Heart right ventricle (tissue), 16 donors: Measurements from ENCODE around the gene CSAD. TPM values are rescaled to one million over a fixed set of nuclear protein-coding genes. Genes with fewer than 3 reads are reported as not detected.

ENCODE experiments used
- ATAC-seq, 8 donors: fragments of 200-7000 bp; cut with Tn5 transposase; one replicate each; pipeline ENCODE4 v1.9.1; 2020; ENCODE audit warnings: mild to moderate bottlenecking in 8 of 8, moderate library complexity in 8 of 8, moderate number of reproducible peaks in 1 of 8
- DNase-seq, 2 donors: peaks; one replicate each; pipeline ENCODE4 v3.0.0-alpha.2; 2020
- H3K27ac ChIP-seq, 10 donors: fragments of 200-600 bp; sonication (generic) in 2 of 10; one replicate each; pipeline versions ENCODE4 v1.5.0 to v1.8.0; 2020 to 2022; ENCODE audit warnings: mild to moderate bottlenecking in 3 of 10
- H3K27me3 ChIP-seq, 7 donors: fragments of 200-600 bp; one replicate each; pipeline ENCODE4 v1.8.0; 2021 to 2022; ENCODE audit warnings: mild to moderate bottlenecking in 2 of 7
- H3K36me3 ChIP-seq, 9 donors: fragments of 200-600 bp; sonication (generic) in 1 of 9; one replicate each; pipeline versions ENCODE4 v1.5.0 to v1.8.0; 2020 to 2022; ENCODE audit warnings: mild to moderate bottlenecking in 2 of 9
- H3K4me1 ChIP-seq, 9 donors: fragments of 200-600 bp; sonication (generic) in 1 of 9; one replicate each; pipeline versions ENCODE4 v1.5.0 to v1.8.0; 2020 to 2022; ENCODE audit warnings: mild to moderate bottlenecking in 4 of 9
- H3K4me3 ChIP-seq, 10 donors: fragments of 200-600 bp; sonication (generic) in 2 of 10; one replicate each; pipeline versions ENCODE4 v1.5.0 to v1.8.0; 2020 to 2022; ENCODE audit warnings: mild to moderate bottlenecking in 7 of 10, moderate library complexity in 2 of 10
- H3K9me3 ChIP-seq, 11 donors: fragments of 200-600 bp in 10 of 11; sonication (generic) in 2 of 11; one replicate each; pipeline versions ENCODE4 v1.5.0 to v1.8.0; 2013 to 2022; ENCODE audit warnings: mild to moderate bottlenecking in 2 of 11, control low read depth in 1 of 11, moderate library complexity in 1 of 11
- WGBS, 2 donors: extraction: QIAGEN DNeasy Blood & Tissue Kit; methylation state at CpG; one replicate each; pipeline ENCODE4 v1.1.7; 2013; ENCODE audit warnings: inconsistent platforms in 1 of 2; 5-methylcytosine and 5-hydroxymethylcytosine counted together
- intact Hi-C, 10 donors: fragments of 100-400 bp; cut with DNase I; formaldehyde crosslinking; loops; one replicate each; pipeline versions ENCODE4 v1.11.1 to v1.14.2; 2022
- polyA plus RNA-seq, 2 donors: library from polyadenylated mRNA; stranded (reverse); fragments of 200-250 nt; gene quantifications; one replicate each; pipeline ENCODE4 v1.2.3, GENCODE V29; 2013
- total RNA-seq, 10 donors: library from RNA; stranded (reverse); fragmentation: NEBNext Ultra II Directional in 3 of 10; extraction: Animal tissue kit (Norgen Biotek cat#: 25700) in 3 of 10; gene quantifications; one replicate each; pipeline versions ENCODE4 v1.2.1 to v1.2.4, GENCODE V29; 2021 to 2023
- TF ChIP-seq, protein P1 (sequence below), 9 donors: fragments of 200-600 bp; sonication (generic) in 2 of 9; IDR thresholded peaks; one replicate each; pipeline versions ENCODE4 v1.5.0 to v1.8.0; 2021 to 2022; ENCODE audit warnings: antibody characterized with exemption in 9 of 9, mild to moderate bottlenecking in 5 of 9, moderate library complexity in 1 of 9
- donor health status: Arrhythmogenic right ventricular cardiomyopathy.
- donor health status: ischemic (EF 13 %, LVEDD 7.1; RV severe dilation, severe dysfunction).
- donor health status: healthy with polysubstance abuse.
- donor health status: DM: no; HTN: yes; CAD: no.
- donor health status: DM: no; HTN: no; CAD: no.
- donor health status: ischemic (EF 25% LVEDD 6.9; RV normal size, moderate dysfunction).
- donor health status: ischemic (EF 25% LVEDD 5.7; RV mildly dilated, moderate dysfunction).
- donor health status: healthy.
- donor health status: DM: yes; HTN: yes; CAD: no.
- donor health status: Ischemic cardiomyopathy.
- donor health status: ischemic (EF 35%, LVEDD 5.7; RV mildly dilated, moderate dysfunction).
- donor health status: nonischemic (EF 11% LVEDD 7.7; RV severe dilation, severe dysfunction).
- donor health status: DM: yes; HTN: yes; CAD: no.
- donor health status: PGD.
- donor health status: ischemic (EF 29% LVEDD 5.4; RV normal size, mild dysfunction).
- donor health status: nonischemic (EF 23%, LVEDD 6.1; RV moderate dilation, normal function).

CSAD gene
- total and polyA plus RNA-seq, 12 donors = 8.0 to 76.4 (median 9.5) TPM

- Histone ChIP-seq H3K9me3 (no peaks in the 10 kb centered on the region), H3K27ac (peak overlapping the region in 9 of 10 donors; percentile 96 to 100 (median 99)), H3K4me1 (peaks cover 13 to 88% (median 70%) of the 10 kb centered on the region in 9 donors), H3K36me3 (peaks cover 0 to 29% (median 17%) of the 10 kb centered on the region in 9 donors), H3K4me3 (peak overlapping the region in 5 of 10 donors; percentile 72 to 96 (median 80)), H3K27me3 (no peaks in the 10 kb centered on the region)
- intact Hi-C loops = no loop called here
- TF ChIP-seq, protein P1, sequence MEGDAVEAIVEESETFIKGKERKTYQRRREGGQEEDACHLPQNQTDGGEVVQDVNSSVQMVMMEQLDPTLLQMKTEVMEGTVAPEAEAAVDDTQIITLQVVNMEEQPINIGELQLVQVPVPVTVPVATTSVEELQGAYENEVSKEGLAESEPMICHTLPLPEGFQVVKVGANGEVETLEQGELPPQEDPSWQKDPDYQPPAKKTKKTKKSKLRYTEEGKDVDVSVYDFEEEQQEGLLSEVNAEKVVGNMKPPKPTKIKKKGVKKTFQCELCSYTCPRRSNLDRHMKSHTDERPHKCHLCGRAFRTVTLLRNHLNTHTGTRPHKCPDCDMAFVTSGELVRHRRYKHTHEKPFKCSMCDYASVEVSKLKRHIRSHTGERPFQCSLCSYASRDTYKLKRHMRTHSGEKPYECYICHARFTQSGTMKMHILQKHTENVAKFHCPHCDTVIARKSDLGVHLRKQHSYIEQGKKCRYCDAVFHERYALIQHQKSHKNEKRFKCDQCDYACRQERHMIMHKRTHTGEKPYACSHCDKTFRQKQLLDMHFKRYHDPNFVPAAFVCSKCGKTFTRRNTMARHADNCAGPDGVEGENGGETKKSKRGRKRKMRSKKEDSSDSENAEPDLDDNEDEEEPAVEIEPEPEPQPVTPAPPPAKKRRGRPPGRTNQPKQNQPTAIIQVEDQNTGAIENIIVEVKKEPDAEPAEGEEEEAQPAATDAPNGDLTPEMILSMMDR (IDR thresholded peaks at IDR 0.05) = no peak
- ATAC-seq (no peak), DNase-seq (peak in 1 of 2 donors; percentile 57)
- 57 to 67% methylated on average over 19 of the region's 19 CpGs for WGBS, 2 donors
Measured at GRCh38 chr12:53217051-53217930, 36.6 kb upstream of the CSAD start.

DNA sequence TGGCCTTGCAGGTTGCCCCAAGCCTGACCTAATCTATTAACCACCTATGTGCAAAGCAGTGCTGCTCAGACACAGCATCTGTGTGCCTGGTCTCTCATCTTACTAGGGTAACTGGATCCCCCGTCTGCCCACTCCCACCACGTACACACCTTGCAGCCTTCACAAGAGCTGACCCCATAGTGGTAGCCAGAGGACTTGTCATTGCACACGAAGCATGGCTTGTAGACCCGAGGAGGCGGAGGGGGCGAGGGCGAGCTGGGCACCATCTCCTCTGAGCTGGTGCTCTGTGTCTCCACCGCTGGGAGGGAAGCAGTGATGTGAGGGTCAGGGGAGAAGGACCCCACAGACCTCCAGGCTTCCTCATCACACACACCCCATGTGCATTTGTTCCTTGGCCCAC lies 34.8 kb upstream of the CSAD start:
- intact Hi-C loops = loop anchor here in 2 of 10 donors (1.0 to 2.0 kb wide), 2 partner anchors 36 to 71 kb away; no protein-coding TSS in a partner anchor
- TF ChIP-seq, protein P1 (IDR thresholded peaks at IDR 0.05) = no peak
- WGBS, 2 donors = 86 to 87% methylated on average over 8 of the region's 8 CpGs
- Histone ChIP-seq H3K4me3 (no peak overlapping the region), H3K9me3 (no peaks in the 10 kb centered on the region), H3K27me3 (no peaks in the 10 kb centered on the region), H3K36me3 (peaks cover 0 to 47% (median 35%) of the 10 kb centered on the region in 9 donors), H3K4me1 (peaks cover 13 to 77% (median 65%) of the 10 kb centered on the region in 9 donors), H3K27ac (peak overlapping the region; percentile 13 to 100 (median 94))
- DNase-seq = no peak
- no peak for ATAC-seq

DNA sequence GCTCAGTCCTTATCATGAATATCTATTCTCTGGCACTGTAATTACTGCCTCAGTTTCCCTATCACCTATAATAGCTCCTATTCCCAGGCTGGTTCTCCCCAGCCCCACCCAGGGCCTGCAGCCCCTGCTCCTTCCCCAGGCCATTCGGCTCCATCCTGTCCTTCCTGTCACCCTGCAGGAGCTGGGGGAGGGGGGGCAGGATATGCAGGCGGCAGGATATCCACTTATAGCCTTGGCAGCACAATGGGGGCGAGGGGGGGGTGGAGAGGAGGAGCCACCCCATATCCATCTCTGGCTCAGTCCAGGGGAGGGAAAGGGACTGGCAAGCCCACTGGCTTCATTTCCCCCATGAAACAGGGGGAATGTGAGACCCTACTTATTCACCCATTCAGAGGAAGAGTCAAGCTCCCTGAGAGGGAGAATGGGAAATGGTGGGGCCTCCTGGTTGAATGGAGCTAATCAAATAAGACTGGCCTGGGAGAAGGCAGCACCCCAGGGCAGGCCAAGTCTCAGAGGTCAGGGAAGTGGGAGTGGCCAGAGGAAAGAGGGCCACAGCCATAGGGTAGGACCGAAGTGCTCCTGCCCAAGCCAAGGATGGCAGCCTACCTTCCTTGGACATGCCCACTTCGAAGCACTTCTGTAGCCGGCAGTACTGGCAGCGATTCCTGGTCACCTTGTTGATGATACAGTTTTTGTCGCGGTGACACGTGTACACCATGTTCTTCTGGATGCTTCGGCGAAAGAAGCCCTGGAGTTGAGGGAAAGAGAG lies 34.1 kb upstream of the CSAD start:
- H3K4me3 ChIP-seq = peak overlapping the region in 9 of 10 donors; percentile 10 to 46 (median 39)
- H3K27ac ChIP-seq = peak overlapping the region; percentile 70 to 100 (median 94)
- peaks cover 13 to 77% (median 65%) of the 10 kb centered on the region in 9 donors for H3K4me1 ChIP-seq
- intact Hi-C loops = loop anchor here in 9 of 10 donors (1.0 to 5.0 kb wide), 6 partner anchors 36 to 73 kb away; partner anchors contain the start of gene ESPL1 (in 3 of the 9)
- no peaks in the 10 kb centered on the region for H3K27me3 ChIP-seq
- TF ChIP-seq, protein P1 (IDR thresholded peaks at IDR 0.05) = no peak
- no peaks in the 10 kb centered on the region for H3K9me3 ChIP-seq
- WGBS, 2 donors = 37 to 47% methylated on average over 12 of the region's 12 CpGs
- peak; percentile 56 to 84 (median 80) for ATAC-seq
- peak; percentile 80 to 93 for DNase-seq
- H3K36me3 ChIP-seq = peaks cover 0 to 53% (median 38%) of the 10 kb centered on the region in 9 donors

DNA sequence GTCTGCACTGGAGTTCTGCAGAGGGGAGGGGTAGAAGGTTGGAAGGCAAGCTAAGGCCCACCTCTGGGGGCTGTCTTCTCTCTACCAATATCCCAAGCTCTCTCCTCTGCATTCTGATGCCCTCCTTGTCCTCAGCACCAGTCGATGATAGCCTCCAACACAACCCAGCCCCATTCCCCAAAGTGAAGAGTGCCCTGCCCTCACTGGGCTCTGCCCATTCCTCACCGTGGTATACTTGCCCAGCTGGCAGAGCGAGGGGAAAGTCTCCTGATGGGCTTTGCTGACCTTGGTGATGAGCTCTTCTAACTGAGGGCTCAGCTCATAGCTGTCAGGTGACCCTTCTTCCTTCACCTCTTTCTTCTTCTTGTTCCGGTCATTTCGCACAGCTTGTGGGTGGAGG lies 33.5 kb upstream of the CSAD start:
- DNase-seq = no peak
- H3K27ac ChIP-seq = peak overlapping the region; percentile 70 to 100 (median 94)
- H3K27me3 ChIP-seq = no peaks in the 10 kb centered on the region
- intact Hi-C loops = loop anchor here in 8 of 10 donors (1.0 to 5.0 kb wide), 5 partner anchors 38 to 74 kb away; partner anchors contain the start of gene ESPL1 (in 3 of the 8)
- H3K36me3 ChIP-seq = peaks cover 0 to 55% (median 38%) of the 10 kb centered on the region in 9 donors
- no peaks in the 10 kb centered on the region for H3K9me3 ChIP-seq
- TF ChIP-seq, protein P1 (IDR thresholded peaks at IDR 0.05) = no peak
- ATAC-seq = peak in 5 of 8 donors; percentile 10 to 41 (median 20)
- peaks cover 13 to 74% (median 64%) of the 10 kb centered on the region in 9 donors for H3K4me1 ChIP-seq
- H3K4me3 ChIP-seq = peak overlapping the region in 9 of 10 donors; percentile 10 to 46 (median 39)
- WGBS, 2 donors = 48 to 57% methylated on average over 5 of the region's 5 CpGs
